Stimulated activated CD8-positive, alpha-beta memory T cell treated with anti-CD3 and anti-CD28 coated beads, Interleukin-12 subunit alpha, Interleukin-12 subunit beta, amount 100 ng/mL, for 24 hours (primary cell): Measurements from ENCODE around the gene QRFP.
"Not testable (repeated sequence)": the region's sequence is repeated elsewhere in the genome, so short reads cannot be mapped to it uniquely, and the experiment has no call there.

Source experiments
- DNase-seq: peaks from one replicate; pipeline ENCODE4 v3.0.0-alpha.2; 2020; ENCODE audit errors: extremely low read depth

QRFP gene

GRCh38 chr9:130849356-130849755, 47.3 kb downstream of the QRFP start:
- DNase-seq: no peak

- not testable (repeated sequence) for DNase-seq
Observed at GRCh38 chr9:130848514-130848913, 48.1 kb downstream of the QRFP start.

- DNase-seq: no peak
Observed at GRCh38 chr9:130847306-130848217, 49.0 kb downstream of the QRFP start.

- no peak for DNase-seq
Observed at GRCh38 chr9:130846487-130847305, 49.9 kb downstream of the QRFP start.

- DNase-seq: no peak
Observed at GRCh38 chr9:130845901-130846481, 50.6 kb downstream of the QRFP start.

GRCh38 chr9:130845254-130845653, 51.4 kb downstream of the QRFP start:
- DNase-seq: no peak

- no peak for DNase-seq
Observed at GRCh38 chr9:130844044-130844451, 52.6 kb downstream of the QRFP start.

- no peak for DNase-seq
Observed at GRCh38 chr9:130843049-130843908, 53.3 kb downstream of the QRFP start.
